ENCODE results near the gene COP1. TPM values are rescaled to one million over a fixed set of nuclear protein-coding genes. Genes with fewer than 3 reads are reported as not detected.
"Not testable (repeated sequence)": the region's sequence is repeated elsewhere in the genome, so short reads cannot be mapped to it uniquely, and the experiment has no call there.

Gene COP1
- polyA plus RNA-seq, 3 donors = 44.0 to 74.2 (median 68.6) TPM

DNA sequence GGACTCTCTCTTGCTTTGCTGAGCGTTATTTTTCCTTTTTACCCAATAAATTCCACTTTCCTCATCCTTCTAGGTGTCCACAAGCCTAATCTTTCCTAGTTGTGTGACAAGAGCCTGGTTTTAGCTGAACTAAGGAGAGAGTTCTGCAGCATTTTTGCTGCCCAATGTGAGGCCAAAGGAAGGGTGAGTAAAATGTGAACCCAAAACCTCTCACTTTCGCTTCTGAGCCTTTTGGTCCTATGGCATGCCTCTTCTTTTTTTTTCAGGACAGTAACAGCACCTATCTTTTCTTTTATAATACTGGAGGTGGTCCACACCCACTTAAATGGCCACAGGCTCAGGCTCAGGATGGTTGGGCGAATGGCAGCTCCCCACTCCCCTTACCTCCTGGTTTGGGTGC is 111.1 kb downstream of the COP1 start:
- Mint-ChIP-seq H3K36me3 (peaks cover 46 to 60% of the 10 kb centered on the region in 2 donors), H3K27ac (peak overlapping the region in 3 of 7 donors; percentile 36 to 76 (median 42))
- intact Hi-C loops (cut with micrococcal nuclease) = no loop called here

GRCh38 chr1:176090766-176091165 is 116.3 kb downstream of the COP1 start:
- Mint-ChIP-seq H3K27ac (no peak overlapping the region), H3K9me3 (peaks cover 1 to 14% (median 4%) of the 10 kb centered on the region in 7 donors), H3K27me3 (ENCODE audit: low read depth in 3 of 3) (no peaks in the 10 kb centered on the region), H3K4me1 (no peaks in the 10 kb centered on the region), H3K36me3 (peaks cover 31 to 46% of the 10 kb centered on the region in 2 donors), H3K4me3 (no peak overlapping the region)
- H3K79me2 ChIP-seq (ENCODE audit: insufficient read depth, low read length) = peaks cover 15% of the 10 kb centered on the region
- peaks cover 45% of the 10 kb centered on the region for H4K20me1 ChIP-seq (ENCODE audit: insufficient read depth, low read length)
- no CpG with 5 or more reads among the region's 1 CpG for WGBS (ENCODE audit: insufficient coverage)
- no peak for DNase-seq
- H3K9me3 ChIP-seq (replicated peaks in 1 of 2; ENCODE audit: control insufficient read depth in 1 of 2, insufficient read depth in 1 of 2, low read length in 2 of 2) = no peaks in the 10 kb centered on the region
- TF ChIP-seq, protein P1, sequence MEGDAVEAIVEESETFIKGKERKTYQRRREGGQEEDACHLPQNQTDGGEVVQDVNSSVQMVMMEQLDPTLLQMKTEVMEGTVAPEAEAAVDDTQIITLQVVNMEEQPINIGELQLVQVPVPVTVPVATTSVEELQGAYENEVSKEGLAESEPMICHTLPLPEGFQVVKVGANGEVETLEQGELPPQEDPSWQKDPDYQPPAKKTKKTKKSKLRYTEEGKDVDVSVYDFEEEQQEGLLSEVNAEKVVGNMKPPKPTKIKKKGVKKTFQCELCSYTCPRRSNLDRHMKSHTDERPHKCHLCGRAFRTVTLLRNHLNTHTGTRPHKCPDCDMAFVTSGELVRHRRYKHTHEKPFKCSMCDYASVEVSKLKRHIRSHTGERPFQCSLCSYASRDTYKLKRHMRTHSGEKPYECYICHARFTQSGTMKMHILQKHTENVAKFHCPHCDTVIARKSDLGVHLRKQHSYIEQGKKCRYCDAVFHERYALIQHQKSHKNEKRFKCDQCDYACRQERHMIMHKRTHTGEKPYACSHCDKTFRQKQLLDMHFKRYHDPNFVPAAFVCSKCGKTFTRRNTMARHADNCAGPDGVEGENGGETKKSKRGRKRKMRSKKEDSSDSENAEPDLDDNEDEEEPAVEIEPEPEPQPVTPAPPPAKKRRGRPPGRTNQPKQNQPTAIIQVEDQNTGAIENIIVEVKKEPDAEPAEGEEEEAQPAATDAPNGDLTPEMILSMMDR (IDR thresholded peaks at IDR 0.05) = no peak
- no peak overlapping the region for H2AFZ ChIP-seq (ENCODE audit: insufficient read depth, low read depth, low read length, poor library complexity, severe bottlenecking)
- intact Hi-C loops (cut with micrococcal nuclease) = no loop called here
- H3K36me3 ChIP-seq (replicated peaks in 1 of 2; ENCODE audit: control insufficient read depth in 1 of 2, insufficient read depth in 2 of 2, low read length in 2 of 2) = peaks cover 13 to 36% of the 10 kb centered on the region in 2 donors
- H3K4me2 ChIP-seq (replicated peaks; ENCODE audit: extremely low read depth, low read length, poor library complexity, severe bottlenecking) = no peak overlapping the region
- H3K4me3 ChIP-seq (replicated peaks in 1 of 3; ENCODE audit: low read depth in 2 of 3, low read length in 3 of 3) = no peak overlapping the region
- no peaks in the 10 kb centered on the region for H3K4me1 ChIP-seq (ENCODE audit: control insufficient read depth in 1 of 2, insufficient read depth in 2 of 2, low read length in 2 of 2)
- no peak overlapping the region for H3K9ac ChIP-seq (ENCODE audit: insufficient read depth, low read length, poor library complexity, severe bottlenecking)
- no peak overlapping the region for H3K27ac ChIP-seq (ENCODE audit: low read depth in 1 of 2, low read length in 2 of 2)
- H3K27me3 ChIP-seq (ENCODE audit: control insufficient read depth in 2 of 2, insufficient read depth in 2 of 2, low read length in 2 of 2) = no peaks in the 10 kb centered on the region

More for the DNA sequence above, 111.1 kb downstream of the COP1 start:
- peaks cover 47 to 64% of the 10 kb centered on the region in 2 donors for H3K36me3 ChIP-seq (replicated peaks in 1 of 2; ENCODE audit: control insufficient read depth in 1 of 2, insufficient read depth in 2 of 2, low read length in 2 of 2)
- H3K4me1 Mint-ChIP-seq = no peaks in the 10 kb centered on the region
- no peak overlapping the region for H3K4me3 Mint-ChIP-seq
- H4K20me1 ChIP-seq (ENCODE audit: insufficient read depth, low read length) = peaks cover 29% of the 10 kb centered on the region
- H3K9ac ChIP-seq (ENCODE audit: insufficient read depth, low read length, poor library complexity, severe bottlenecking) = no peak overlapping the region
- no peak overlapping the region for H3K27ac ChIP-seq (ENCODE audit: low read depth in 1 of 2, low read length in 2 of 2)
- no peak for DNase-seq
- peaks cover 22 to 32% of the 10 kb centered on the region in 2 donors for H3K9me3 ChIP-seq (replicated peaks in 1 of 2; ENCODE audit: control insufficient read depth in 1 of 2, insufficient read depth in 1 of 2, low read length in 2 of 2)
- peaks cover 5% of the 10 kb centered on the region for H3K79me2 ChIP-seq (ENCODE audit: insufficient read depth, low read length)
- no peaks in the 10 kb centered on the region for H3K4me1 ChIP-seq (ENCODE audit: control insufficient read depth in 1 of 2, insufficient read depth in 2 of 2, low read length in 2 of 2)
- no peak overlapping the region for H2AFZ ChIP-seq (ENCODE audit: insufficient read depth, low read depth, low read length, poor library complexity, severe bottlenecking)
- peaks cover 10 to 41% (median 34%) of the 10 kb centered on the region in 7 donors for H3K9me3 Mint-ChIP-seq
- H3K4me2 ChIP-seq (replicated peaks; ENCODE audit: extremely low read depth, low read length, poor library complexity, severe bottlenecking) = no peak overlapping the region
- no peaks in the 10 kb centered on the region for H3K27me3 Mint-ChIP-seq (ENCODE audit: low read depth in 3 of 3)
- 100% methylated on average over 1 of the region's 3 CpGs for WGBS (ENCODE audit: insufficient coverage)
- H3K4me3 ChIP-seq (replicated peaks in 1 of 3; ENCODE audit: low read depth in 2 of 3, low read length in 3 of 3) = no peak overlapping the region
- TF ChIP-seq, protein P1 (IDR thresholded peaks at IDR 0.05) = no peak
- H3K27me3 ChIP-seq (ENCODE audit: control insufficient read depth in 2 of 2, insufficient read depth in 2 of 2, low read length in 2 of 2) = no peaks in the 10 kb centered on the region

- Histone ChIP-seq H3K79me2 (ENCODE audit: insufficient read depth, low read length) (peaks cover 20% of the 10 kb centered on the region), H3K36me3 (replicated peaks in 1 of 2; ENCODE audit: control insufficient read depth in 1 of 2, insufficient read depth in 2 of 2, low read length in 2 of 2) (peaks cover 24 to 46% of the 10 kb centered on the region in 2 donors), H4K20me1 (ENCODE audit: insufficient read depth, low read length) (peaks cover 66% of the 10 kb centered on the region)
- H3K27ac Mint-ChIP-seq; H3K27me3 ChIP-seq (ENCODE audit: control insufficient read depth in 2 of 2, insufficient read depth in 2 of 2, low read length in 2 of 2); H3K27ac ChIP-seq (ENCODE audit: low read depth in 1 of 2, low read length in 2 of 2); intact Hi-C loops (cut with micrococcal nuclease); H3K9me3 ChIP-seq (replicated peaks in 1 of 2; ENCODE audit: control insufficient read depth in 1 of 2, insufficient read depth in 1 of 2, low read length in 2 of 2); H3K4me3 ChIP-seq (replicated peaks in 1 of 3; ENCODE audit: low read depth in 2 of 3, low read length in 3 of 3); H3K4me1 Mint-ChIP-seq; H3K9ac ChIP-seq (ENCODE audit: insufficient read depth, low read length, poor library complexity, severe bottlenecking); H3K4me3 Mint-ChIP-seq; H3K4me1 ChIP-seq (ENCODE audit: control insufficient read depth in 1 of 2, insufficient read depth in 2 of 2, low read length in 2 of 2); DNase-seq; H3K4me2 ChIP-seq (replicated peaks; ENCODE audit: extremely low read depth, low read length, poor library complexity, severe bottlenecking); H2AFZ ChIP-seq (ENCODE audit: insufficient read depth, low read depth, low read length, poor library complexity, severe bottlenecking); H3K27me3 Mint-ChIP-seq (ENCODE audit: low read depth in 3 of 3): not testable (repeated sequence)
- Mint-ChIP-seq H3K36me3 (peaks cover 36 to 51% of the 10 kb centered on the region in 2 donors), H3K9me3 (peaks cover 1 to 12% (median 3%) of the 10 kb centered on the region in 7 donors)
- WGBS (ENCODE audit: insufficient coverage) = no CpG with 5 or more reads among the region's 3 CpGs
These were observed 119.3 kb downstream of the COP1 start for GRCh38 chr1:176087746-176088145.

All from CD14-positive monocyte (primary cell).